Renal cortex interstitium (tissue), 11 donors: ENCODE measurements around the gene PHC3. TPM values are rescaled to one million over a fixed set of nuclear protein-coding genes. Genes with fewer than 3 reads are reported as not detected.
"Not testable (repeated sequence)": the region's sequence is repeated elsewhere in the genome, so short reads cannot be mapped to it uniquely, and the experiment has no call there.

Experiments
- DNase-seq, 11 donors: peaks; one replicate each; pipeline ENCODE4 v3.0.0-alpha.2; 2013; ENCODE audit warnings: low read depth in 9 of 11, low spot score in 4 of 11; ENCODE audit errors: extremely low read depth in 1 of 11
- polyA plus RNA-seq, 3 donors: library from polyadenylated mRNA; unstranded; fragments of 120-200 nt; gene quantifications; one replicate each; pipeline ENCODE4 v1.2.1, GENCODE V29; 2013; ENCODE audit not compliant: insufficient read length in 3 of 3

The PHC3 gene
- polyA plus RNA-seq, 3 donors = 22.1 to 35.4 (median 29.4) TPM

DNA sequence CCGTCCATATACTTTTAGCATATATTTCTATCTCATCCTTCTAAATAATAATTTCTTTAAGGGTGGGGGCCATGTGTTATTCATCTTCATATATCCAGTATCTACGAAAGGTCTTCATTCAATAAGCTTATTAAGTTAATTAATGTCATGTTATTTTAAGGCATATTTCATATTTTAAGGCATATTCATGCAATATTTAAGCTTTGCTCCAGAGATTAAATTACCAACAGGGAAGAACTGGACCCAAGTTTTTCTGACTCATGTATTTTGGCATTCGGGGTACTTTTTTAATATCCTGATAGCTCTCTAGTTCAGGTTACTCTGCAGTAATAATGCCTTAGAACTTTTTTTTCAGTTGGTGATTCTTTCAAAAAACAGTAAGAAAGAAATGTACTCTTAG, 27.4 kb downstream of the PHC3 start:
- DNase-seq = no peak

DNA sequence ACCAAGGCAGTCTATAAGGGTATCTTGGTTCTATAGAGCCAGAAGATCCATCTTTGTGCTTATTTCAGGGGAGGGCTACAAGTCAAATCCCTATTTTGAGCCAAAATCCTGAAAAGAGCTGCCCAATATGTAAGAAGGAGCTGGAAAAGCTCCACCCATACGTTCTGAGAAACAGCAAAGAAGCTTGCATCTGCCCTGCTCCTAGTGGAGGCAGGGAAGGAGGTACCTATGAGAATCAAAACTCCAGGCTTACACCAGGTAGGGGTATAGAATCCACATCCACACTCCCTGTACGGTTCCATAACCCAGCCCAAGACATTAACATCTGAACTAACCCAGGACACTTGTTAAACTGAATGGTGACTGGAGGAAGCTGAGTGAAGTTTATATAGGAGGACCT, 30.0 kb downstream of the PHC3 start:
- DNase-seq = no peak

DNA sequence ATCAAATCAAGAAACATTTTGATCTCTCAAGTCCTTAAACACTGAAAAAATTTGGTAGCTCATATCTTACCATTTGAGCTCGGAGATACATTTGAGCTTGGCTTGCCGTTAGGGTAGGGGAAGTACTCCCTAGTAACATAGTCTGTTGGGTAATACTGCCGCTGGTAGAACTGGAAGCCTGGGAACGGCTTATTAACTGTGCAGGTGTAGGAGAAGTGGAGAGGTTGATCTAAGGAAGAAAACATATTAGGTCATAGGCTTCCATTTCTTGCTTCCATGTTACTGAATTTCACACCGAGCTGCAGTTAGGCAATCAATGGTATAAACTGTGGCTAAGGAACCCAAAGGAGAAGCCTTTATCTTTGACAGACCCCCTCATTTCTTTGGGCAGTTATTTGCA, 32.5 kb downstream of the PHC3 start:
- DNase-seq = no peak

DNA sequence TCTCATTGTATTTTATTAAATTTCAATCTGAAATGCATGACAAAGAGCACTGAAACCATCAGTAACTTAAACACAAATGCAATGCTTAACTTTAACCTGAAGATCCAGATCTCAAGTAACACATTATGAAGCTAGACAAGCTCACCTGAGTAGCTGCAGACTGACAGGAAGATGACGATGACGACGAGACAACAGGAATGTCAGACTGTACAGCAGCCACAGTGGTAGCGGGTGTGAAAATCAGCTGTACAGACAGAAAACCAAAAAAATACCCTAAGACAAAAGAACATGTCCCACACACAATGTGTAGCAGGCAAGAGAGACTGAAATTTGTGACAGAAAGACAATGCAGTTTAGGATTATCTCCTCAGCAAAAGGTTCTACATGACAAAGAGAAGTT, 36.3 kb downstream of the PHC3 start:
- DNase-seq = no peak

DNA sequence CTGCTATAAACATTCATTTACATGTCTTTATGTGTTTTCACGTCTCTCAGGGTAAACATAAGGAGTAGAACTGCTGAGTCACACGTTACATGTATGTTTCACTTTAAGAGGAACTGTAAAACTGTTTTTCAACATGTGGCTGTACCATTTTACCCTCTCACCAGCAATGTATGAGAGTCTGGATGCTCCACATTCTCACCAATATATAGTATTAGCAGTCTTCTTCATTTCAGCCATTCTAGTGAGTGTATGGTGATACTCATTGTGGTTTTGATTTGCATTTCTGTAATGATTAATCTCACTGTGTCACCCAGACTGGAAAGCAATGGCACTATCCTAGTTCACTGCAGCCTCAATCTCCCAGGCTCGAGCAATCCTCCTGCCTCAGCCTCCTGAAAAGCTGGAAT, 37.1 kb downstream of the PHC3 start:
- no peak for DNase-seq

DNA sequence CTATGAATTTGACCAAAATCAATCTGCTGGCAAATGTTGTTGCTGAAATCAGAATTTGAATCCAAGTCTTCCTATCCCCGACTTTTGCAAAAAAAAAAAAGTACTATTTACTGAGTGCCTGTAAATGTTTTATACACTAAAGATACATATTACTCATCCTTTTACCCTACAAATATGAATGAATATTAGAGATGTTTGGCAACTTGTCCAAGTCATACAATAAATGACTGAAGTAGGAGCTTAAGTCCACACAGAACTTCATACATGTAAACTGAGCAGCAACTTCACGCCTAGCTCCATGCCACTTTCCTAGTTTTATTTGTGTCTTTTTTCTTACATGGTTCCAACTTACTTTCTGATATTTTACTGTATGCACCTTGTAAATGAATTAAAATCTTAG, 39.2 kb downstream of the PHC3 start:
- DNase-seq = no peak

DNA sequence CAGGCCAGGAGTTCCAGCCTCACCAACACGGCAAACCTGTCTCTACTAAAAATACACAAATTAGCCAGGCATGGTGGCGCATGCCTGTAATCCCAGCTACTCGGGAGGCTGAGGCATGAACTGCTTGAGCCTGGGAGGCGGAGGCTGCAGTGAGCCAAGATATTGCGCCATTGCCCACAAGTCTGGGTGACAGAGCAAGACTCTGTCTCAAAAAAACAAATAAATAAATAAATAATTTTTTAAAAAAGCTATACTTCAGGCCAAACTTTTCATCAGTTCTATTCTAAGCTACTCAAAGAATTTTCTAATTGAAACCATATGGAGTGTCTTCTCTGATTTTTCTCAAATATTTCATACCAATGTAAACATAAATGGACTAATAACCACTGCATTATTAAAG, 43.5 kb downstream of the PHC3 start:
- no peak for DNase-seq

DNA sequence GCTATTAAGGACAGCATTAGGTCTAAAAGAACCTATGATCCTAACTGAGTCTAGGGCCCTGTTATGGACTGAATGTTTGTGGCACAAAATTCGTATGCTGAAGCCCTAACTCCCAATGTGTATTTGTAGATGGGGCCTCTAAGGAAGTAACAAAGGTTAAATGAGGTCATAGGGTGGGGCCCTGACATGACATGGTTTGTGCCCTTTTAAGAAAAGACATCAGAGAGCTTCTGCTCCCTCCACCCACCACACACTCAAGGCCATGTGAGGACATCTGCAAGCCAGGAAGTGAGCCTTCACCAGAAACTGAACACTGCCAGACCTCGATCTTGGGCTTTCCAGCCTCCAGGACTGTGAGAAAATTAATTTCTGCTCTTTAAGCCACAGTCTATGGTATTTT, 49.2 kb downstream of the PHC3 start:
- DNase-seq = no peak

DNA sequence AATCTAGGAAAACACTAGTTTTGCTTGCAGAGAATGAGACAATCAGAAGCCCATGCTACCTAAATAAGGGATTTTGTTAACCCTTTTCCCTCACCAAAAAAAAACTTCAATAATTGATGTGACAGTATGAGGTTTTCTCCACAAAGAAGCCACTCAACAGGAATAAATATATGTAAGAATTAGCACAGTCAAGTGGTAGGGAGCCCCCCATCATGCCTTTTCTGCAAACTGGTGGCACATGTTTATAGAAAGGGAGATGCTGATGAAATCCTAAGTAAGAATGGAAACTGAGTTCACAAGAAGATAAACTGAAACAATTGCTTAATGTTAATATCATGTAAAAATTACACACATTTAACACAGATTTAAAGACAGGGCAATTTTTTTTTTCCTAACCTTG, 51.0 kb downstream of the PHC3 start:
- no peak for DNase-seq

DNA sequence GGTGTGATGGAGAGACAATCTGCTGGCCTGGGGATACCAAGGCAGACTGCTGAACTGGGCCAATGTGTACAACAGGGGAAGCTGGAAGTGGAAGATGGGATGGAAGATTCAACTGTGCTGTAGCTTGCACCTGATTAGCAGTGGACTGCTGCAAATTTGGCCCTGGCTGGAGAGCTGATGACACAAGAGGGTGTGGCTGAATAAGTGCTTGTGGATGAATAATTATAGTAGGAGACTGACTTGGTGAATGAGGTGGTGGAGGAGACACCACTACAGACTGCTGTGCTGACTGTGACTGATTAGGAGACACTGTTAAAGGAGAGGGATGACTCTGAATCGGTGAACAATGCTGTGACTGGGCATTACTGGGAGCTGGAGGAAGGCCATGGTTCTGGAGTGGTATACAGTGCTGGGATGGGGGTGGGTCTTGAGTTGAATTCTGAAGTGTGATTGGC, 52.5 kb downstream of the PHC3 start:
- DNase-seq = no peak

DNA sequence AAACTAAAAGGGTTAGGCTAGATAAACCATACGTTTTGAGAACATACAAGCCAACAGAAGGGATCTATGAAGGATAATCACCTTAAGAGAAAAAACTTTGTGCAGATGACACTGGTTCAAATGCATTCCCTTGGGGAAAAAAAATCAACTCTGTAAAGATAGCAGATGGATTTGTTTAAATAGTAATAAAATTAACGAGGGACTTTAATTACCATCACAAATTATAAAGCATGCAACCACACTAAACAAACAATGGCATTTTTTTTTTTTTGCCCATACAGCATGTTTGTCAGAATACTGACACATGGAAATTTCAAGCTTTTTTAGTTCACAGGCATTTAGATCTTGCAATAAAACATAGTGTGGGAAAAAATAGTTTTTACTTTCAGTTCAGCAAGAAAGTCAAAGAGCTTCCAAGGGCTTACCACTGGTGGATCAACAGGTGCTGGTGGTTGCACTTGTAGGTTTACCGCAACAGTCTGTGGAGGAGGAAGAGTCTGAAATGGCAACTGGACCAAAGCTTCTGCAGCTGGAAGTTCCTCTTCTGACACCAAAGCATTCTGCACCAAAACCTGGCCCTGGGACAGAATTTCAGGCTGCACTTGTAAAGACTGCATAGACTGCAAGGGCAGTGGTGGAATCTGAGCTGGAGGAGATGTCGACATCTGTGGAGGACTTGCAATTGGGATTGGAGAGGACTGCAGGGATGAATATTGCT, 53.1 kb downstream of the PHC3 start:
- no peak for DNase-seq

DNA sequence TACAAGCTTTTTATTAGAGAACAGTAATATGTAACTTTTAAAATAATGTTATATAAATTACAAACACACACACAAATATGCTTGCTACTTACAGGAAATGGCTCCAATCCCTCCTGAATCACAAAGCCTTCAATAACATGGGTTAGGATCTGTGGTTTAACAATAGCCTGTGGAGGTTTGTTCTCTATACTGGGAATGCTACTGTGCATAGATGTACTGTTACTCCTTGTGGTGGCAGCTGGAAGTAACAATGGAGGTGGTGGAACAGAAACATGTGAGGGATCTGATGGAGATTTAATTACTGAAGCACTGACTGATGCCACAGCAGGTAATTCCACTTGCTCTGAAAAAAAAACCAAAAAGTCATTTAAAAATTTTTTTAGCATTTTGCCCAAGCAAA, 64.4 kb downstream of the PHC3 start:
- no peak for DNase-seq

DNA sequence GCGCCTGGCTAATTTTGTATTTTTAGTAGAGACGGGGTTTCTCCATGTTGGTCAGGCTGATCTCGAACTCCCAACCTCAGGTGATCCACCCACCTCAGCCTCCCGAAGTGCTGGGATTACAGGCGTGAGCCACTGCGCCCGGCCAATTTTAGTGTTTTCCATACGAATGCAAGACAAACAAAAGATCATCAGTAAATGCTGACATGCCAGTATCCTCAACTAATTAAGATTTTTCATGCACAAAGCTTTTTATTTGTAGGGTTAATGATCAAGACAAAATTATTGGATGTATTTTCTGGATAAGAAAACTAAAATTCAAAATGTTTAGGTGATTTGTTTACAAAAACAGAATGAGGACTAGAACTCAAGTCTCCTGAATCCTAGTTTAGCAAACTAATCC, 67.4 kb downstream of the PHC3 start:
- not testable (repeated sequence) for DNase-seq

DNA sequence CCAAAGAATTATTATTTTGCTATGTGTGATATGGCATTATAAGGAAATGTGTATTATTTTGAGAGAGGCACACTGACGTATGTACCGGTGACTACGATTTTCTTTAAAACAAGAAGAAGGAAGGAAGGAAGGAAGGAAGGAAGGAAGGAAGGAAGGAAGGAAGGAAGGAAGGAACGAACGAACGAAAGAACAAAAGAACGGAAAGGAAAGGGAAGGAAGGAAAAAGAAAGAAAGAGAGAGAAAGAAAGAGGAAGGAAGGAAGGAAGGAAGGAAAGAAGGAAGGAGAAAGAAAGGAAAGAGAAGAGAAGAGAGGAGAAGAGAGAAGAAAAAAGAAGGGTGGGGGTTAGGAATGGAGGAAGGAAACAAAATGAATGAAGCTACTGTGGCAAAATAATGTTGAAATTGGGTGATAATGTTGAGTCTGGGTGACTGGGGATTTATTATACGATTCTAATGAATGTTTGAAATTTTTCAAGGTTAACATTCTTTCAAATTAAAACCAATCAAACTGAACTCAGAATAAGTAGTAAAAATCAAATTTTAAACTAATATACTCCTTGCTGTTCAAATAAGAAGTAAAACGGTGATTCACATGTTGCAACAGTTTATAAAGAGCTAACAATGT, 70.3 kb downstream of the PHC3 start:
- DNase-seq = no peak

DNA sequence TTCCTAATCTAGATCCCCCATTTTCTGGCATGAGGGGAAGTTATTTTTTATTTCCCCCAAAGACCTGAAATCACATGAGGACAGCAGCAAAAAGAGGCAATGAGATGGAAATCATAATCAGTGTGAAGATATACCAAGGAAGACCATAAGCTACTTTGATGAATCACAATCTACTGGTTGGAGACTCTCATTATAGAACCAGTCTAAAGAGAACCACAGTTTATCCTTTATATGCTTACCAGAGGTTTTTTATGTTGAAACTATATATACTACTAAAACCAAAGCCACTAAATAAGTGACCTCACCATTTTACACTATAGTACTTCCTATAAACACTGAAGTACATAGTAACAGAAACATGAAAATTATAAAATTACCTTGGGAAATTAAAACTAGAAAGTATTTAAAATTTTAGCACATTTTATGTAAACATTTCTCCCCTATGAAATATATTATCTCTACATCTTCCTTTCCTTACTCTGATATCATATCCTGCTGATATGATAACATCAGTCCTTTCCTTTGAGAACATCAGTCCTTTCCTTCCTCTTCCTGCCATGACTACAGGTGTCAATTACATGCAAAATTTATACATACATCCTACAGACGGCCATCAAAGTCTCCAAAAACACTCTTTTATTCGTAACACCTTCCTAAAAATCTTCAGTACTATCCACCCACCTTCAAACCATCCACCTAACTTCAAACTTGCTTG, 71.8 kb downstream of the PHC3 start:
- no peak for DNase-seq

DNA sequence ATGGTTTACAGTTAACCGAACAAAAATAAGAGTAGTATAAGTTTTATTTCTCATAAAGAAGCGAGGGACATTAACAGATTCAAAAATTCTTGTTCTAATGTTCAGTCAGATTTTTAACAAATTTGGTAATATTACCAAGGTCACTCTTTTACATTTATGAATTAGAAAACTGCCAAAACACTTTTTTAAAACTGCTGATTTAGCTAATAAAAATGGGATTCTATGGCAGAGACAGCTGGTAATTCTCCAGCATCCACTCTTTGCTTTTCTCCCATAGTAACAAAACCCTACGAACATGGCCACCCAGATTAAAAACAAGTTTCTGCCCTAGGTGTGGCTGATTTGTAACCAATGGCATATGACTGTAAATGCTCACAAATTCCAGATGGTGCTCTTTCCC, 72.6 kb downstream of the PHC3 start:
- DNase-seq = no peak

DNA sequence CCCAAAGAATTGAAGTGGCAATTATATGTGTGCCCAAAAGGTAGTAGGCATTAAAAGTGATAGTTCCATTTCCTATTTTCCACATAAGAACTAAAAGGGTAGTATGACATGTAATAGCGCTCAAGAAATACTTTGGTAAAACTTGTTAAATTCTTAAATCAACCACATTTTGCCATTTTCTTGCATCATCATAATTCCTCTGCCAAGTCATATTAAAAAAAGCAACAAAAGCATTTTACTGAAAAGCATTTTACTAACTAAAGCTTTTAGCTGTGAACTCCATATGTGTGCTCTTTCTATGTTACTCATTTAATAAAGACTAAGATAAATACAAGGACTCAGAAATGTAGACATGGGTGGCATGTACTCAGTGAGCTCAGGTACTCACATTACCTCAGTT, 73.6 kb downstream of the PHC3 start:
- DNase-seq = no peak

DNA sequence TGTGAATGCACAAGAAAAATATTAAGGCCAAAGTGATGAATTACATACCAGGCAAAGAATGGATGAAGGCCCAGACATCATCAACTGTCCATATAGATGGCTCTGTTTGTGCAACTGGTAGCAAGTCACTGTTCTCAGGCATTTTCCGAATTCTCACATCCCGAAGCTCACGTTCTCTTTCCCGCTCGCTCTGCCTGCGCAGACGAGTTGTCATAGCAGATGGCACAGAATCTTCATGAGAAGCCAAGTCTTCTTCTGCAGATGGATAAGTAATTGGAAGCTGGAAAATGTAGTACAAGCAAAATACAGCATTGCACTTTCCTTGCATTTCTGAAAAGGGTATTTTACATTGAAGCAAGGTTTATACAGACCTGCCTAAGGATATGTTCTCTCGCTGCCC, 79.1 kb downstream of the PHC3 start:
- no peak for DNase-seq

DNA sequence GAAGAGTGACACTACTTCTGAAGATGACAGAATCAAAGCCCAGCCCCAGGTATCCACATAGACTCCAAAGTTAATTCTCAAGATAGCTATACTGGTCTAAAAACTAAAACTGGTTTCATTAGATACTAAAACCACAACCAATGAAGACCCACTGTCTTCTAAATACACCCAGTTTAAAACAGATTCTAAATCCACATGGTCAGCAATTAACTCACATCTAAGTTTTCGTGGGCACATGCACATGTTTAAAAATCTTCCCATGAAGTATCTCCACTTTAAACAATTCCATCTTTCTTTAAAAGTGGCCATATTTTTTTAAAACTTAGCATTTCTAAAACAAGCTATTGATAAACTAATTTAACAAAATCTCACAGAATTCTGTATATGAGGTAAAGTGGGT, 80.6 kb downstream of the PHC3 start:
- DNase-seq = no peak

DNA sequence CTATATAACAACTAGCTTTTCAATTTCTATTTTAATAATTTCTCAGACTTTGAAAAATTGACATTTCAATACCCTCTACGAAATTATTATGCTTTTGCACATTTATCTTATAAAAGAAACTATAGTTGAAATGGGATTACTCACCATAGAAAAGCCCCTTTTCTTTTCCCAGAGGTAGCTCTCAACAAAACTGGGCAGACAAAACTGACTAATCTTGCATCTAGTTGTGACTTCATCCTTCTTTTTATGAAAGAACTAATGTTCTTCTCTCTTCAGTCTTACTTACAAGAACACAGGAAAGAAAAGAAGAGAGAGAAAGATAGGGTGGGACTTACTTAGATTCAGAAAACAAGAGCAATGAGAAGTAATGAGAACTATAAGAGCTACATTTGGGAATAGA, 82.8 kb downstream of the PHC3 start:
- no peak for DNase-seq

DNA sequence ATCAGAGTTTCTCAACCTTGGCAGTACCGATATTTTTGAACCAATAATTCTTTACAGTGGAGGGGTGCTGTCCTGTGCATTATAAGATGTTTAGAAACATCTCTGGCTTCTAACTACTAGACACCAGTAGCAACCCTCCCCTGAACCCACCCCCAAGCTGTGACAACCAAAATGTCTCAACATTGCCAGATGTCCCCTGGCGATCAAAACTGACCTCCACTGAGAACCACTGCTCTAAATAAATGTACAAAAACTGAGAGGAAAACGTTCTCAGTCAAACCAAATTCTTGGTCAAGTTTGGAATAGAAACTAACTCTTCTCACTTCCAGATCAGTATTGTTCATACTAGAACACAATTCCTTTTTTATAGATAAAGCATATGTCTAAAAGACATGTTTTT, 85.2 kb downstream of the PHC3 start:
- no peak for DNase-seq
